Left ventricle myocardium inferior (tissue), 1 donor: ENCODE data around the gene GPC6. TPM values are rescaled to one million over a fixed set of nuclear protein-coding genes. Genes with fewer than 3 reads are reported as not detected.

ENCODE experiments used
- DNase-seq: peaks from one replicate; pipeline ENCODE4 v3.0.0-alpha.2; 2020
- H3K27ac ChIP-seq: fragments of 200-600 bp; replicated peaks from 2 replicates; pipeline ENCODE4 v1.8.0; 2021
- H3K27me3 ChIP-seq: fragments of 200-600 bp; 2 replicates; pipeline ENCODE4 v1.8.0; 2021; ENCODE audit warnings: low read depth
- H3K36me3 ChIP-seq: fragments of 200-600 bp; 2 replicates; pipeline ENCODE4 v1.8.0; 2021
- H3K4me1 ChIP-seq: fragments of 200-600 bp; 2 replicates; pipeline ENCODE4 v1.8.0; 2021
- H3K4me3 ChIP-seq: fragments of 200-600 bp; 2 replicates; pipeline ENCODE4 v1.8.0; 2021; ENCODE audit warnings: mild to moderate bottlenecking, moderate library complexity
- H3K9me3 ChIP-seq: fragments of 200-600 bp; replicated peaks from 2 replicates; pipeline ENCODE4 v1.8.0; 2021
- intact Hi-C: fragments of 100-400 bp; cut with micrococcal nuclease; formaldehyde crosslinking; loops from one replicate; pipeline ENCODE4 v1.11.0; 2022
- total RNA-seq: library from RNA; stranded (reverse); fragmentation: NEBNext Ultra II Directional; extraction: Animal tissue kit (Norgen Biotek cat#: 25700); gene quantifications from one replicate; pipeline ENCODE4 v1.2.1, GENCODE V29; 2021
- TF ChIP-seq, protein P1 (sequence below): fragments of 200-600 bp; IDR thresholded peaks from 2 replicates; pipeline ENCODE4 v1.8.0; 2021; ENCODE audit warnings: antibody characterized with exemption, mild to moderate bottlenecking, borderline replicate concordance
- donor health status: DM: no; HTN: yes; CAD: no; lungs with severe emphysema.

The GPC6 gene
- total RNA-seq, 1 donor from 2014 or later, result 1.8 TPM

DNA sequence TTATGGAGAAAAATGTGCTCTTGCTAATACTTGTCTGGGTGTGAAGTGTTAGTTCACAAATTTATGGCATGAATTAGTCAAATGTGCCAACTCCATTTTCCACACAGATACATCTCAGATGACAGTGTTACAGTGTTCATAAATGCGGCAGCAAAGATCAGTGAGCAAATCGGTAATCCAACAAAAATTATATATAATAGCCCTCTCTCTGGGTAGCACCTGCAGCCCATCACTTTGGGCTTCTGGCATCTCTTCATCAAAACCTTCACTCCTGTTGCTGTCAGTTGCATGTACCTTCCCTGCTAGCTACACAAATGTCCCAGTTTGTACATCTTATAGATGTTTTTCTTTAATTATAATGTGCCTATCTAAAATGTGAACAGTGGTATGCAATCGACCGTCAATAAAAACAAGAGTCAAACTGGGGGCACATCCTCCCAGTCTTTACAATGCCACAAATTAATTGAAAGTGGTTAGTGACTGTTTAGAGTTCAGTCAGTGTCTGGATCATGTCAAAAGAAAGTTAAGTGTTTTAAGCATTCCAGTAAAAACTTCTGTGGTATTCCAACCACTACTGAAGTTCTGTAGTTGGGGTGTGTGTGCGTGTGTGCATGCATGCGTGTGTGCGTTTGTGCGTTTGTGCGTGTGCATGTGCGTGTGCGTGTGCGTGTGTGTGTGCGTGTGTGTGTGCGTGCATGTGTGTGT lies 804.0 kb downstream of the GPC6 start:
- TF ChIP-seq, protein P1, sequence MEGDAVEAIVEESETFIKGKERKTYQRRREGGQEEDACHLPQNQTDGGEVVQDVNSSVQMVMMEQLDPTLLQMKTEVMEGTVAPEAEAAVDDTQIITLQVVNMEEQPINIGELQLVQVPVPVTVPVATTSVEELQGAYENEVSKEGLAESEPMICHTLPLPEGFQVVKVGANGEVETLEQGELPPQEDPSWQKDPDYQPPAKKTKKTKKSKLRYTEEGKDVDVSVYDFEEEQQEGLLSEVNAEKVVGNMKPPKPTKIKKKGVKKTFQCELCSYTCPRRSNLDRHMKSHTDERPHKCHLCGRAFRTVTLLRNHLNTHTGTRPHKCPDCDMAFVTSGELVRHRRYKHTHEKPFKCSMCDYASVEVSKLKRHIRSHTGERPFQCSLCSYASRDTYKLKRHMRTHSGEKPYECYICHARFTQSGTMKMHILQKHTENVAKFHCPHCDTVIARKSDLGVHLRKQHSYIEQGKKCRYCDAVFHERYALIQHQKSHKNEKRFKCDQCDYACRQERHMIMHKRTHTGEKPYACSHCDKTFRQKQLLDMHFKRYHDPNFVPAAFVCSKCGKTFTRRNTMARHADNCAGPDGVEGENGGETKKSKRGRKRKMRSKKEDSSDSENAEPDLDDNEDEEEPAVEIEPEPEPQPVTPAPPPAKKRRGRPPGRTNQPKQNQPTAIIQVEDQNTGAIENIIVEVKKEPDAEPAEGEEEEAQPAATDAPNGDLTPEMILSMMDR, result no peak
- Histone ChIP-seq H3K4me3 (no peak overlapping the region), H3K36me3 (no peaks in the 10 kb centered on the region), H3K9me3 (no peaks in the 10 kb centered on the region), H3K4me1 (peaks cover 22% of the 10 kb centered on the region), H3K27ac (no peak overlapping the region), H3K27me3 (no peaks in the 10 kb centered on the region)
- DNase-seq, result no peak
- intact Hi-C loops, result no loop called here

- no peaks in the 10 kb centered on the region for H3K27me3 ChIP-seq
- TF ChIP-seq, protein P1, result no peak
- H3K4me3 ChIP-seq, result no peak overlapping the region
- DNase-seq, result no peak
- no peak overlapping the region for H3K27ac ChIP-seq
- H3K36me3 ChIP-seq, result no peaks in the 10 kb centered on the region
- H3K9me3 ChIP-seq, result no peaks in the 10 kb centered on the region
- intact Hi-C loops, result no loop called here
- H3K4me1 ChIP-seq, result peaks cover 22% of the 10 kb centered on the region
These were observed 805.0 kb downstream of the GPC6 start for GRCh38 chr13:94031609-94032008.

DNA sequence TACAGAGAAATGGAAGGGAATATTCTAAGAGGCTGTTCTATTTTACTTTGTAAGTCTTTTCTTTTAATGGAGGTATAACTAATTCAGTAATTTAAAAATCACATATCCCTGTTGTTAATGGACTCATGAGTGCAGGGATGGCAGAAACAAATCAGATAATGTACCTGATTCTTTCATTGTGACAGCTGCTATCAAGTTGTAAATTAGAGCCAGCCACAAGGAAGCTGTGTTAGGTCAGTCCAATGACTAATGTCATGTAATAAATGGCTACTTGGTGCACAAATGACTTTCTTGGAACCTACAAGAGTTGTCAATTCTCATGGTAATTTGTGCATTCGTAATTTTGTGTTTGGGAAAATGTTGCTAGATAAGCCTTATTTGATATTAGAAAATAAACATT lies 806.5 kb downstream of the GPC6 start:
- Histone ChIP-seq H3K27me3 (no peaks in the 10 kb centered on the region), H3K9me3 (no peaks in the 10 kb centered on the region), H3K4me1 (peaks cover 22% of the 10 kb centered on the region), H3K36me3 (no peaks in the 10 kb centered on the region), H3K27ac (no peak overlapping the region), H3K4me3 (no peak overlapping the region)
- DNase-seq, result no peak
- intact Hi-C loops, result no loop called here
- TF ChIP-seq, protein P1, result no peak

- Histone ChIP-seq H3K27me3 (no peaks in the 10 kb centered on the region), H3K4me1 (peaks cover 15% of the 10 kb centered on the region), H3K27ac (no peak overlapping the region), H3K36me3 (no peaks in the 10 kb centered on the region), H3K9me3 (no peaks in the 10 kb centered on the region), H3K4me3 (no peak overlapping the region)
- DNase-seq, result no peak
- intact Hi-C loops, result no loop called here
- TF ChIP-seq, protein P1, result no peak
These were observed 807.4 kb downstream of the GPC6 start for GRCh38 chr13:94033830-94034642.

GRCh38 chr13:94050039-94050438 lies 823.4 kb downstream of the GPC6 start:
- Histone ChIP-seq H3K9me3 (no peaks in the 10 kb centered on the region), H3K4me3 (no peak overlapping the region), H3K27me3 (no peaks in the 10 kb centered on the region), H3K27ac (no peak overlapping the region), H3K36me3 (no peaks in the 10 kb centered on the region), H3K4me1 (no peaks in the 10 kb centered on the region)
- DNase-seq, result no peak
- TF ChIP-seq, protein P1, result no peak
- intact Hi-C loops, result no loop called here
